Activated CD4-positive, alpha-beta T cell treated with anti-CD3 and anti-CD28 coated beads, Interleukin-10, Interleukin-2, amounts not matched to agents 100 ng/mL and 50 ng/mL, durations not matched to agents 16 hours and 8 hours (primary cell): Measurements from ENCODE around the gene GAK.
"Not testable (repeated sequence)": the region's sequence is repeated elsewhere in the genome, so short reads cannot be mapped to it uniquely, and the experiment has no call there.

Experiments used
- DNase-seq: peaks from one replicate; pipeline ENCODE4 v3.0.0-alpha.2; 2020

The GAK gene

GRCh38 chr4:931960-932712 lies at the start of gene GAK, which contains the start of gene TMEM175:
TSS of gene GAK (minus strand) at chr4:932316. CDS start at chr4:932187, 129 bp downstream.
TSS of gene TMEM175 (plus strand) at chr4:932460. CDS start at chr4:947740, 15,280 bp downstream.
- peak; percentile 98 for DNase-seq

GRCh38 chr4:978957-979701 lies 47.0 kb upstream of the GAK start:
- DNase-seq, result no peak

GRCh38 chr4:976016-976415 lies 43.9 kb upstream of the GAK start:
- not testable (repeated sequence) for DNase-seq

- no peak for DNase-seq
These were observed 42.6 kb upstream of the GAK start for GRCh38 chr4:974668-975067.

- DNase-seq, result peak; percentile 91
These were observed 41.6 kb upstream of the GAK start, which contains the start of gene DGKQ for GRCh38 chr4:973431-974397. TSS of gene DGKQ (minus strand) at chr4:973569. CDS start at chr4:973482, 87 bp downstream.

GRCh38 chr4:972651-973424 lies 40.7 kb upstream of the GAK start:
- DNase-seq, result peak; percentile 53

- DNase-seq, result no peak
These were observed 39.8 kb upstream of the GAK start for GRCh38 chr4:971666-972500.

GRCh38 chr4:970854-971520 lies 38.9 kb upstream of the GAK start:
- DNase-seq, result no peak

- no peak for DNase-seq
These were observed 38.1 kb upstream of the GAK start for GRCh38 chr4:970046-970745.

GRCh38 chr4:968621-969394 lies 36.7 kb upstream of the GAK start:
- no peak for DNase-seq

GRCh38 chr4:968221-968620 lies 36.1 kb upstream of the GAK start:
- no peak for DNase-seq

- no peak for DNase-seq
These were observed 35.3 kb upstream of the GAK start for GRCh38 chr4:967113-968104.

GRCh38 chr4:966266-967112 lies 34.4 kb upstream of the GAK start:
- DNase-seq, result no peak

GRCh38 chr4:965766-966134 lies 33.6 kb upstream of the GAK start:
- DNase-seq, result no peak

- DNase-seq, result no peak
These were observed 33.1 kb upstream of the GAK start for GRCh38 chr4:965048-965765.
